K562 (cell line): Measurements from ENCODE around the gene GATA6. TPM values are rescaled to one million over a fixed set of nuclear protein-coding genes. Genes with fewer than 3 reads are reported as not detected.
"Not testable (repeated sequence)": the region's sequence is repeated elsewhere in the genome, so short reads cannot be mapped to it uniquely, and the experiment has no call there.

Experiments used
- ATAC-seq: fragments of 200-7000 bp; cut with Tn5 transposase; 3 replicates; pipeline ENCODE4 v1.9.1; 2020; ENCODE audit warnings: moderate library complexity
- BruUV-seq: library from RNA; stranded (reverse); fragments of 400-500 nt; replicated peaks from 2 replicates; lab custom pipeline; 2021; lab: Mats Ljungman, UMichigan
- CTCF ChIA-PET: fragments of 300-600 bp; formaldehyde crosslinking; extraction: SDS; loops from one replicate; lab custom pipeline; 2021; ENCODE audit warnings: low intra/inter-chr PET ratio; lab: Yijun Ruan, JAX
- POLR2A ChIA-PET: fragments of 300-600, 350-650 bp; sonication (Branson Sonifier 250); formaldehyde crosslinking; extraction: SDS; loops from one replicate; lab custom pipeline; 2021; ENCODE audit warnings: antibody characterized with exemption, inconsistent platforms; lab: Yijun Ruan, JAX
- DNase-seq, 4 experiments: peaks; one replicate each; pipeline versions ENCODE4 v3.0.0 to v3.0.0-alpha.2; 2011 to 2018; ENCODE audit warnings: low spot score in 3 of 4, mixed read lengths in 3 of 4; ENCODE audit errors: extremely low read depth in 1 of 4
- FAIRE-seq: peaks from 2 replicates; lab custom pipeline; 2011; peaks lifted over from hg19 to GRCh38; lab: Jason Lieb, UNC
- H2AFZ ChIP-seq: 2 replicates; pipeline ENCODE4 v1.6.0; 2011; ENCODE audit warnings: low read depth, low read length, control low read depth, inconsistent platforms
- H3K27ac ChIP-seq: fragments of 200-600 bp; 3 replicates; pipeline ENCODE4 v1.8.0; 2011; ENCODE audit warnings: low read depth, mild to moderate bottlenecking, control low read depth, inconsistent platforms, low read length, moderate library complexity, mixed read lengths; ENCODE audit errors: extremely low read depth
- H3K27me3 ChIP-seq, 2 experiments: fragments of 300-600 bp in 1 of 2; 2 replicates in 1 of 2; 3 replicates in 1 of 2; pipeline versions ENCODE4 v1.6.0 to v1.8.0; 2011; ENCODE audit warnings: inconsistent platforms in 2 of 2, low read length in 2 of 2, mild to moderate bottlenecking in 1 of 2, mixed read lengths in 1 of 2, moderate library complexity in 1 of 2; ENCODE audit not compliant: control insufficient read depth in 2 of 2, insufficient read depth in 2 of 2
- H3K36me3 ChIP-seq: fragments of 300-600 bp; 3 replicates; pipeline ENCODE4 v1.8.0; 2011; ENCODE audit warnings: mild to moderate bottlenecking, low read length, inconsistent platforms; ENCODE audit not compliant: control insufficient read depth, insufficient read depth
- H3K4me1 ChIP-seq, 2 experiments: fragments of 200-600 bp in 1 of 2; replicated peaks in 1 of 2; 2 replicates in 1 of 2; 3 replicates in 1 of 2; pipeline versions ENCODE4 v1.5.1 to v1.8.0; 2011; ENCODE audit warnings: inconsistent platforms in 2 of 2, low read length in 2 of 2, mild to moderate bottlenecking in 1 of 2, mixed read lengths in 1 of 2, moderate library complexity in 1 of 2; ENCODE audit not compliant: control insufficient read depth in 2 of 2, insufficient read depth in 2 of 2
- H3K4me2 ChIP-seq: 2 replicates; pipeline ENCODE4 v1.6.1; 2011; ENCODE audit warnings: low read length, control low read depth, inconsistent platforms, mixed read lengths; ENCODE audit not compliant: insufficient read depth
- H3K4me3 ChIP-seq: fragments of 200-600 bp; sonication (generic), shearing (Covaris generic); 2 replicates; pipeline ENCODE4 v1.5.1; 2016; ENCODE audit warnings: control low read depth, inconsistent platforms
- H3K79me2 ChIP-seq: fragments of 200-600 bp; 3 replicates; pipeline ENCODE4 v1.8.0; 2011; ENCODE audit warnings: low read length, inconsistent platforms; ENCODE audit not compliant: control insufficient read depth, insufficient read depth
- H3K9ac ChIP-seq, 2 experiments: 2 replicates each; pipeline versions ENCODE4 v1.6.0 to v1.6.1; 2011; ENCODE audit warnings: low read depth in 2 of 2, low read length in 2 of 2, control low read depth in 1 of 2, inconsistent platforms in 1 of 2, mild to moderate bottlenecking in 1 of 2, mixed read lengths in 1 of 2; ENCODE audit not compliant: insufficient read depth in 1 of 2
- H3K9me1 ChIP-seq: one replicate; pipeline ENCODE4 v1.6.0; 2011; ENCODE audit warnings: inconsistent platforms, mild to moderate bottlenecking, low read length, moderate library complexity; ENCODE audit not compliant: control insufficient read depth, insufficient read depth
- H3K9me3 ChIP-seq: replicated peaks from 2 replicates; pipeline ENCODE4 v1.5.1; 2011; ENCODE audit warnings: low read depth, low read length, inconsistent platforms; ENCODE audit not compliant: control insufficient read depth, insufficient read depth
- H4K20me1 ChIP-seq: replicated peaks from 2 replicates; pipeline ENCODE4 v1.6.1; 2011; ENCODE audit warnings: low read length, inconsistent platforms, mixed read lengths; ENCODE audit not compliant: control insufficient read depth, insufficient read depth
- GABPA ChIP-seq: fragments of 200-800 bp; sonication (Bioruptor generic); conservative IDR thresholded peaks from 2 replicates; pipeline ENCODE4 v1.6.1; 2016; ENCODE audit warnings: low read depth, missing genetic modification characterization, missing compliant biosample characterization
- ZKSCAN3 ChIP-seq: fragments of 250-450 bp; sonication (Bioruptor Pico); IDR thresholded peaks from 2 replicates; pipeline ENCODE4 v1.4.0; 2020
- ZNF146 ChIP-seq: IDR thresholded peaks from one replicate; pipeline ENCODE4 v1.6.1; 2018; ENCODE audit warnings: missing compliant biosample characterization; ENCODE audit not compliant: unreplicated experiment
- WGBS: fragments of 100-300 bp; shearing (Covaris generic); methylation state at CpG from one replicate; pipeline ENCODE4 v1.1.6; 2016; ENCODE audit warnings: low coverage, mixed read lengths; ENCODE audit not compliant: insufficient coverage; ENCODE audit errors: missing lambda C conversion rate; 5-methylcytosine and 5-hydroxymethylcytosine counted together
- in situ Hi-C: fragments of 300-500 bp; cut with MboI; formaldehyde crosslinking; loops from 4 replicates; pipeline ENCODE4 v1.15.0; 2018; ENCODE audit warnings: inconsistent platforms, mixed read lengths
- intact Hi-C: fragments of 100-400 bp; cut with micrococcal nuclease; formaldehyde crosslinking; loops from 2 replicates; pipeline ENCODE4 v1.14.2; 2022
- polyA plus RNA-seq, 8 experiments: library from polyadenylated mRNA; depleted of rRNA in 4 of 8; stranded (reverse) in 5 of 8; unstranded in 3 of 8; fragments of >200 nt; fragmentation: Nextera tagmentation in 2 of 8; fragmentation: Illumina TruSeq in 1 of 8; extraction: Ambion mirVana in 2 of 8; extraction: Trizol in 1 of 8; gene quantifications; 2 replicates each; pipeline versions ENCODE4 v1.2.1 to v1.2.3, GENCODE V29; 2011 to 2014; ENCODE audit warnings: inconsistent platforms in 1 of 8, missing spikeins in 1 of 8
- total RNA-seq, 7 experiments: library from RNA; depleted of rRNA in 6 of 7; stranded (reverse); fragments of >200 nt in 6 of 7; fragmentation: Illumina TruSeq in 2 of 7; extraction: Trizol in 2 of 7; gene quantifications; 2 replicates each; pipeline versions ENCODE4 v1.2.1 to v1.2.3, GENCODE V29; 2011 to 2021; ENCODE audit warnings: low replicate concordance in 1 of 7

GATA6 gene
- total and polyA plus RNA-seq, 9 of the 15 experiments (the other 6 are each of a cell fraction or from before 2014, with no cell fraction given) = 0.01 to 0.24 (median 0.16) TPM; not detected in 5

- peaks cover 14 to 31% of the 10 kb centered on the region in 2 experiments; a peak in 4 of 5 replicates for H3K27me3 ChIP-seq
- DNase-seq, H3K4me1 ChIP-seq, POLR2A ChIA-PET, intact Hi-C loops, in situ Hi-C loops, H3K9ac ChIP-seq, H3K9me3 ChIP-seq, H3K79me2 ChIP-seq, H3K27ac ChIP-seq, H3K4me2 ChIP-seq, FAIRE-seq, H3K9me1 ChIP-seq: not testable (repeated sequence)
- peak; percentile 55 for TF ChIP-seq ZNF146 (CRISPR knock-in tag)
- TF ChIP-seq, all 486 proteins: peak for 1; not testable (repeated sequence) for 485
- H3K36me3 ChIP-seq, ATAC-seq, CTCF ChIA-PET, H2AFZ ChIP-seq, H4K20me1 ChIP-seq, H3K4me3 ChIP-seq, BruUV-seq: not testable (repeated sequence)
Observed at GRCh38 chr18:22220585-22220984, 51.2 kb downstream of the GATA6 start.

GRCh38 chr18:22221350-22221749 lies 52.0 kb downstream of the GATA6 start:
- no peak for FAIRE-seq
- Histone ChIP-seq H3K9ac (no peak overlapping the region), H3K27me3 (peaks cover 12 to 26% of the 10 kb centered on the region in 2 experiments), H3K4me1 (0 out of 5 replicates have a peak, but pooled peaks cover 0 to 2% of the 10 kb centered on the region in 2 experiments), H3K27ac (no peak overlapping the region), H3K4me2 (no peak overlapping the region), H3K4me3 (no peak overlapping the region), H4K20me1 (0 out of 2 replicates have a peak, but pooled peaks cover 3% of the 10 kb centered on the region), H3K36me3 (no peaks in the 10 kb centered on the region), H2AFZ (no peak overlapping the region), H3K79me2 (no peaks in the 10 kb centered on the region), H3K9me1 (no peaks in the 10 kb centered on the region), H3K9me3 (no peaks in the 10 kb centered on the region)
- in situ Hi-C loops = no loop called here
- POLR2A ChIA-PET = no interaction called here
- intact Hi-C loops = no loop called here
- DNase-seq = no peak
- no TSS peak for BruUV-seq
- CTCF ChIA-PET = no interaction called here
- 6% methylated on average over 3 of the region's 3 CpGs for WGBS
- no peak for TF ChIP-seq ZKSCAN3 (CRISPR knock-in tag)
- peak; percentile 32; the same call in 1 of the 2 replicates for TF ChIP-seq GABPA (tag)
- ATAC-seq = no peak
